DND-41 (cell line): ENCODE results near the gene GDPD4.

Source experiments
- ATAC-seq: fragments of 200-7000 bp; cut with Tn5 transposase; 3 replicates; pipeline ENCODE4 v1.9.1; 2021; ENCODE audit warnings: low read depth; ENCODE audit not compliant: insufficient read depth
- DNase-seq: peaks from one replicate; pipeline ENCODE4 v3.0.0-alpha.2; 2020
- H2AFZ ChIP-seq: 2 replicates; pipeline ENCODE4 v1.6.0; 2012; ENCODE audit warnings: low read depth, low read length
- H3K27ac ChIP-seq: 2 replicates; pipeline ENCODE4 v1.5.1; 2012; ENCODE audit warnings: low read length, inconsistent platforms
- H3K27me3 ChIP-seq: fragments of 200-600 bp; sonication (generic); 2 replicates; pipeline ENCODE4 v1.6.0; 2012; ENCODE audit warnings: low read length, mild to moderate bottlenecking, inconsistent platforms; ENCODE audit not compliant: insufficient read depth, poor library complexity
- H3K36me3 ChIP-seq: 2 replicates; pipeline ENCODE4 v1.5.1; 2012; ENCODE audit warnings: low read length, inconsistent platforms; ENCODE audit not compliant: insufficient read depth
- H3K4me1 ChIP-seq: 2 replicates; pipeline ENCODE4 v1.5.1; 2012; ENCODE audit warnings: mild to moderate bottlenecking, low read length; ENCODE audit not compliant: insufficient read depth
- H3K4me2 ChIP-seq: 2 replicates; pipeline ENCODE4 v1.6.0; 2012; ENCODE audit warnings: mild to moderate bottlenecking, moderate library complexity, low read length, inconsistent platforms; ENCODE audit not compliant: insufficient read depth
- H3K4me3 ChIP-seq, 2 experiments: fragments of 200-600 bp in 1 of 2; shearing (Covaris generic) in 1 of 2; 2 replicates each; pipeline ENCODE4 v1.5.1; 2012 to 2016; ENCODE audit warnings: inconsistent platforms in 2 of 2, low read length in 2 of 2, mild to moderate bottlenecking in 2 of 2, low read depth in 1 of 2, moderate library complexity in 1 of 2
- H3K79me2 ChIP-seq: 2 replicates; pipeline ENCODE4 v1.6.0; 2012; ENCODE audit warnings: low read length, inconsistent platforms; ENCODE audit not compliant: insufficient read depth
- H3K9ac ChIP-seq: 2 replicates; pipeline ENCODE4 v1.6.0; 2012; ENCODE audit warnings: low read depth, mild to moderate bottlenecking, inconsistent platforms, low read length, moderate library complexity
- H3K9me3 ChIP-seq: 2 replicates; pipeline ENCODE4 v1.5.1; 2012; ENCODE audit warnings: low read length, moderate library complexity, mild to moderate bottlenecking, inconsistent platforms; ENCODE audit not compliant: insufficient read depth, severe bottlenecking
- H4K20me1 ChIP-seq: 2 replicates; pipeline ENCODE4 v1.6.0; 2012; ENCODE audit warnings: low read length; ENCODE audit not compliant: insufficient read depth
- CTCF ChIP-seq: IDR thresholded peaks from 2 replicates; pipeline ENCODE4 v1.5.1; 2012; ENCODE audit warnings: borderline replicate concordance, low read length, moderate library complexity, mild to moderate bottlenecking; ENCODE audit not compliant: poor library complexity, severe bottlenecking; ENCODE audit errors: extremely low read depth
- EZH2 ChIP-seq: IDR thresholded peaks from 3 replicates; pipeline ENCODE4 v1.6.1; 2012; ENCODE audit warnings: borderline replicate concordance, low read depth, mild to moderate bottlenecking, moderate library complexity, low read length, inconsistent platforms; ENCODE audit not compliant: severe bottlenecking

GDPD4 gene

GRCh38 chr11:77181226-77181625 lies 120.3 kb downstream of the GDPD4 start:
- Histone ChIP-seq H3K4me1 (no peaks in the 10 kb centered on the region), H3K4me2 (no peak overlapping the region), H3K4me3 (no peak overlapping the region), H2AFZ (no peak overlapping the region), H3K9ac (no peak overlapping the region), H3K27me3 (no peaks in the 10 kb centered on the region), H3K27ac (no peak overlapping the region), H3K9me3 (no peaks in the 10 kb centered on the region), H3K36me3 (no peaks in the 10 kb centered on the region), H4K20me1 (no peaks in the 10 kb centered on the region), H3K79me2 (no peaks in the 10 kb centered on the region)
- ATAC-seq, result no peak
- no peak for DNase-seq
- TF ChIP-seq EZH2, result no peak
- TF ChIP-seq CTCF, result no peak

GRCh38 chr11:77180346-77180745 lies 121.1 kb downstream of the GDPD4 start:
- Histone ChIP-seq H3K27me3 (no peaks in the 10 kb centered on the region), H3K79me2 (no peaks in the 10 kb centered on the region), H3K9ac (no peak overlapping the region), H3K9me3 (no peaks in the 10 kb centered on the region), H3K4me3 (no peak overlapping the region), H3K4me2 (no peak overlapping the region), H3K27ac (no peak overlapping the region), H2AFZ (no peak overlapping the region), H4K20me1 (no peaks in the 10 kb centered on the region), H3K4me1 (no peaks in the 10 kb centered on the region), H3K36me3 (no peaks in the 10 kb centered on the region)
- DNase-seq, result no peak
- no peak for ATAC-seq
- no peak for TF ChIP-seq CTCF
- TF ChIP-seq EZH2, result no peak

- no peaks in the 10 kb centered on the region for H3K27me3 ChIP-seq
- no peak for ATAC-seq
- no peaks in the 10 kb centered on the region for H3K79me2 ChIP-seq
- TF ChIP-seq CTCF (no peak), EZH2 (no peak)
- H3K27ac ChIP-seq, result no peak overlapping the region
- DNase-seq, result no peak
- no peaks in the 10 kb centered on the region for H3K9me3 ChIP-seq
- H3K4me1 ChIP-seq, result no peaks in the 10 kb centered on the region
- H2AFZ ChIP-seq, result no peak overlapping the region
- H3K36me3 ChIP-seq, result no peaks in the 10 kb centered on the region
- no peak overlapping the region for H3K4me3 ChIP-seq
- H3K9ac ChIP-seq, result no peak overlapping the region
- no peaks in the 10 kb centered on the region for H4K20me1 ChIP-seq
- H3K4me2 ChIP-seq, result no peak overlapping the region
Observed at GRCh38 chr11:77179681-77180080, 121.8 kb downstream of the GDPD4 start.

- H3K9ac ChIP-seq, result no peak overlapping the region
- H3K9me3 ChIP-seq, result no peaks in the 10 kb centered on the region
- H3K4me1 ChIP-seq, result no peaks in the 10 kb centered on the region
- no peak overlapping the region for H2AFZ ChIP-seq
- no peaks in the 10 kb centered on the region for H3K79me2 ChIP-seq
- no peak for ATAC-seq
- H3K27ac ChIP-seq, result no peak overlapping the region
- TF ChIP-seq CTCF, result no peak
- TF ChIP-seq EZH2, result no peak
- no peak overlapping the region for H3K4me2 ChIP-seq
- no peaks in the 10 kb centered on the region for H3K36me3 ChIP-seq
- DNase-seq, result no peak
- no peak overlapping the region for H3K4me3 ChIP-seq
- no peaks in the 10 kb centered on the region for H4K20me1 ChIP-seq
- H3K27me3 ChIP-seq, result no peaks in the 10 kb centered on the region
Observed at GRCh38 chr11:77179048-77179447, 122.4 kb downstream of the GDPD4 start.
